ENCODE data around the gene MMS19. TPM values are rescaled to one million over a fixed set of nuclear protein-coding genes. Genes with fewer than 3 reads are reported as not detected.
A peak's percentile ranks its signal among the peaks of the same experiment; 100 is the strongest.
"Not testable (repeated sequence)": the region's sequence is repeated elsewhere in the genome, so short reads cannot be mapped to it uniquely, and the experiment has no call there.

Gene MMS19
- total RNA-seq, 1 donor from 2014 or later = 65.9 TPM

DNA sequence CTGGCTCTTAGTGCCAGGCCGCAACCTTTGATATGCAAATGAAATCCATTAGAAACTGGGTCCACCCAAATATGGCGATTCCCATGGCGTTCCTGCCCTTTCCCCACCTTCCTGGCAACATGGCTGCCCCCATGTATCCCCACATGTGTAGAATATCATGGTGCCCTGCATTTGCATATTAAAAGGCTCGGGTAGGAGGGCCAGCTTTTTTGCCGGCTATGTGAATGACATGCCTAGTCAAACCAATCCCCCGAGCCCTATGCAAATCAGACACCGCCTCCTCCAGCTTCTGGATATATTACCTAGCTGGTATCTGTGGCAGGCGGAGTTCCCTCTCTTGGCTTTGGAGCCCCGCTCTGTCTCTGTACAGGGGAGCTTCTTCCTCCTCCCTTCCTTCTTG lies 18.3 kb downstream of the MMS19 start:
- DNase-seq (ENCODE audit: low spot score) (no peak), ATAC-seq (no peak)
- intact Hi-C loops (cut with DNase I) = no loop called here

DNA sequence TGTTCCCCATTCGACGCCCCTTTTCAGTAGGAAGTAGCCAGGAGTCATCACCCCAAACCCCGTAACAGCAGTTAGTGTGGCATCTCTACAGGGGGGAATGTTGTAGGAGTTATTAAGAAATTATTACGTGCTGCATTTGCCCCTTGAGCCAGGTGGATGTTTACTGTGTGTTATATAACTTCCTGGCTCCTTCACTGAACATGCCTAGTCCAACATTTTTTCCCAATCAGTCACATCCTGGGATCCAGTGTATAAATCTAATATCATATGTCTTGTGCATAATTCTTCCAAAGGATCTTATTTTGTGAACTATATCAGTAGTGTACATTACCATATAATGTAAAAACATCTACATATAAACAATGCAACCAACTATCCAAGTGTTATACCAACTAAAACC lies 18.8 kb downstream of the MMS19 start:
- ATAC-seq; intact Hi-C loops (cut with DNase I): not testable (repeated sequence)

DNA sequence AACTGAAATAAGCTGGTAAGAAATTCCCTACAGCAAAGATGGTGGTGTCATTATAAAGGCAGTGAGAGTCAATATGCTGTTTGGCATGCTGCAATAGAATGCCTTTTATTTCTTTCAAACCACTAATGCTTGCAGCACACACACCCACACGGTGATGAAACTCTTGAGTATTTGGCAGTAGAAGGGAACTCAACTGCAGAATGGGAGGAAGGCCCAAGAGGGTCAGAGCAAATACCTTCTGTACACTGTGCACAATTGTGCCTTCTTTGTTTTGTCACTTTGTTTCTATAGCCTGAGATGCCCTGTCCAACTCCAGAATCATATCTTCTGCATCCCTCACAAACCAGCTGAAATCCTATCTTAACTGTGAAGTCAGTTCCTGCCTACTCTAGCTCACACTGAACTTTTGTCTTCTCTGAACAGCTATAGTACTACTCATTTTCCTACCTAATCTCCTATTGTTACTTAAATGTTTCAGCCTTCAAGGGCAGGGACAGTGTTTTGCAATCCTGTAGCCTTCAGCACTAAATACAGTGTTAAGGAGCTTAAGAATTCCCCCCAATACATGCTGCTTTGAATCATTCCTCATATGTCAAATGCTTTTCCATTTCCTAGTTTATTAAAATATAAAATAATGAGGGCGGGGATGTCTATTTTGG lies 22.2 kb downstream of the MMS19 start:
- DNase-seq (ENCODE audit: low spot score) = peak; percentile 42
- peak; percentile 82 for ATAC-seq
- intact Hi-C loops (cut with DNase I) = no loop called here

More for the DNA sequence above, 18.8 kb downstream of the MMS19 start:
- not testable (repeated sequence) for DNase-seq (ENCODE audit: low spot score)

DNA sequence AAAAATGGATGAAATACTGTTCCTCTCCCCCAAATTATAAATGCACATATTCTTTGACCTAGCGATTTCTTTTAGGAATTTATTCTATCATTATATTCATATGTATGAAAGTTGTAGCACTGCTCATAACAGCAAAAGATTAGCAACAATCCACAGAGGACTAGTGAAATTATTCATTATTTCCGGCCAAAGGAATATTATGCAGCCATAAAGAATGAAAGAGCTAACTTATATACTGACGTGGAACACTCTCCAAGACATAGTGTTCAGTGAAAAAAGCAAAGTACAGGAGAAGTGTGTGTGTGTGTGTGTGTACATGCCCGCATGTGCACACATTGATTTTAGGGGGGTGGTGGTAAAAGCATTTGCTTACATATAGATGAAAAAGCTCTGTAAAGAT lies 23.3 kb downstream of the MMS19 start:
- no peak for DNase-seq (ENCODE audit: low spot score)
- no peak for ATAC-seq
- intact Hi-C loops (cut with DNase I) = no loop called here

- intact Hi-C loops (cut with DNase I); ATAC-seq; DNase-seq (ENCODE audit: low spot score): not testable (repeated sequence)
Observed at GRCh38 chr10:97468781-97469180, 29.4 kb downstream of the MMS19 start.

DNA sequence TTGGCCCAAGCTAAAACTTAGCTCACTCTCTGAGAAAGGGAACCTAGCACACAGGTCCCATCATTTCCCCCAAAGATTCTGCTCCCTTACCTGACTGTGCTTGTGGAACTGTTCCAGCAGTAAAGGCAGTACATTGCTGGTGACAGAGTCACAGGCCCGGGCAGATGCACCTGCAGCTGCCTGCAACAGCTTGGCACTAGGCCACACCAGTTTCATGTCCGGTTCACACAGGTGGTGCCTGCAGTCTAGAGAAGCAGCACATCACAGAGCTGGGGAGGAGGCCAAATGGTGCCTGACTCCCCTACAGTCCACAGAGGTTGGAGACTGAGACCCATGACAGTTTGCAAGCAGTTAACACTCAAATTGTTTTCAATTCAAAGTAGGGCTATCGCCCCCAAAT lies 30.1 kb downstream of the MMS19 start:
- ATAC-seq (no peak), DNase-seq (ENCODE audit: low spot score) (no peak)
- intact Hi-C loops (cut with DNase I) = no loop called here

DNA sequence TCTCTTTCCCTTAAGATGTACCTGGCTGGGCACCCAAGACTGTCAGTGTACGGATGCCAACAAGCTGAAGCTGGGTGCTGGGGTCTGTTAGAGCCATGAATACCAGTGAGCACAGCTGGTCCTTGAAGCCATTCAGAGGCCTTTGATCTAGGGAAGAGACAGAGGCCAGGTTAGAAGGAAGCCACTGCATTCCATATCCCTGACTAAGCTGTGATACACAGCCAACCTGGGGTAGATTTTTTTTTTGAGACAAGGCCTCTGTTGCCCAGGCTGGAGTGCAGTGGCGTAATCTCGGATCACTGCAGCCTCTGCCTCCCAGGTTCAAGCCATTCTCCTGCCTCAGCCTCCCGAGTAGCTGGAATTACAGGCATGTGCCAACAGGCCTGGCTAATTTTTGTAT lies 31.5 kb downstream of the MMS19 start:
- no peak for DNase-seq (ENCODE audit: low spot score)

DNA sequence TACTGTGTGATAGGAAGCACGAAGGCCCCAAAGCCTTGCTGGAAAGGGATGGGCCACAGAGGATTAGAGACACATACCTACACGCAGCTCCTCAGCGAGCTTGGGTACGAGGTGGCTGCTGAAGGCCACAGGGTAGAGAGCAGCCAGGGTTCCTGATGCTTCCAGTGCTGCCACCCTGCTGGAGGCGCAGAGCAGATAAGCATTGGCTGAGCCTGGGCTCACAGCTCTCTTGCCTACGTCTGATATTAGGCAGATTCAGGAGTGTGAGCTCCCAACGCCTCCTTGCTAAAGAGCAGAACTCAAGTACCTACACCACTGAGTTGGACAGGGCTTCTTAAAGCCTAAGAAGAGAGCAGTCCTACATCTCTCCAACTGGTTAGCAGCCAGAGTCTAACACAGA lies 32.2 kb downstream of the MMS19 start:
- ATAC-seq (no peak), DNase-seq (ENCODE audit: low spot score) (no peak)
- intact Hi-C loops (cut with DNase I) = no loop called here

More for the DNA sequence above, 31.5 kb downstream of the MMS19 start:
- no peak for ATAC-seq
- intact Hi-C loops (cut with DNase I) = no loop called here

GRCh38 chr10:97464226-97464625 lies 34.0 kb downstream of the MMS19 start:
- DNase-seq (ENCODE audit: low spot score) (peak; percentile 17), ATAC-seq (no peak)
- intact Hi-C loops (cut with DNase I) = loop anchor here (5.0 kb wide), 1 partner anchor 88 kb away; no protein-coding TSS in a partner anchor

GRCh38 chr10:97463363-97464132 lies 34.7 kb downstream of the MMS19 start:
- ATAC-seq (peak; percentile 85), DNase-seq (ENCODE audit: low spot score) (peak; percentile 42)
- intact Hi-C loops (cut with DNase I) = loop anchor here (5.0 kb wide), 1 partner anchor 89 kb away; no protein-coding TSS in a partner anchor

DNA sequence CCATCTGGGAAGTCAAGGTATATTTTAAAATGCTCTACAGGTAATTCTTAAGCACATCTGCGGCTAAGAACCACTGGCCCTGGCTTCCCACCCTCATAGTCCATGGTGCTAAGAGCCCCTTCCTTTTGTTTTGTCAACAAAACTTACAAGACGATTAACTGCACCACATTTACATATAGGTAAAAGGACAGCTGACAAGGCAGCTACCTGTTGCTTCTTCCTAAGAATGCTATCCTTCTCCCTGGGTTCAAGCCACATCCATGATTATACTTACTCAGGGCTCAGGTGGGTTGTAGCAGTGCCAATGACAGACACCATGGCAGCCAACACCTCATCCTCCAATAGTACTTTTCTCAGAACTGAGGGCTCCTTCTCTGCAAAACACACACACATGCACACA lies 35.9 kb downstream of the MMS19 start:
- no peak for DNase-seq (ENCODE audit: low spot score)
- ATAC-seq = no peak
- intact Hi-C loops (cut with DNase I) = loop anchor here (5.0 kb wide), 1 partner anchor 90 kb away; no protein-coding TSS in a partner anchor

DNA sequence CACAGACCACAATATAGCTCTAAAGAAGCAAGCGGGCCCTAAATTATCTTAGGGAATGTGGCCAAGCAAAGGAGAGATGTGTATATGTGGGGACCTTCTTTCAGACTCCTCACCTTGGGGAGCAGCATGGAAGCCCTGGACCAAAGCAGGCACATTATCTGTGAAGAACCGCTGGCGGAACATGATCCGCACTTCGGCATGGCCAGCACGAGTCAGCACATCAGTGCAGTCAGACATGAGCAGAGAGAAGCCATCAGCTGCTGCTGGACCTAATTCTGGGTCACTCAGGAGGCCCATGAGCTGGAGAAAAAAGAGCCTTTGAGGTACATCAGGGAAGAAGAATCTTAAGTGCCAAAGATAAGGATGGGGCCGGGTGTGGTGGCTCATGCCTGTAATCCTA lies 38.3 kb downstream of the MMS19 start:
- no peak for ATAC-seq
- peak; percentile 51 for DNase-seq (ENCODE audit: low spot score)
- intact Hi-C loops (cut with DNase I) = loop anchor here (5.0 kb wide), 1 partner anchor 92 kb away; no protein-coding TSS in a partner anchor

GRCh38 chr10:97459111-97459510 lies 39.1 kb downstream of the MMS19 start:
- DNase-seq (ENCODE audit: low spot score) = peak; percentile 21
- intact Hi-C loops (cut with DNase I) = no loop called here
- no peak for ATAC-seq

GRCh38 chr10:97456686-97457065 lies 41.5 kb downstream of the MMS19 start:
- DNase-seq (ENCODE audit: low spot score) = peak; percentile 34
- intact Hi-C loops (cut with DNase I) = no loop called here
- no peak for ATAC-seq

GRCh38 chr10:97456034-97456685 lies 42.1 kb downstream of the MMS19 start:
- intact Hi-C loops (cut with DNase I) = no loop called here
- peak; percentile 33 for ATAC-seq
- peak; percentile 7 for DNase-seq (ENCODE audit: low spot score)

GRCh38 chr10:97454330-97455036 lies 43.7 kb downstream of the MMS19 start:
- intact Hi-C loops (cut with DNase I) = no loop called here
- peak; percentile 54 for ATAC-seq
- peak; percentile 46 for DNase-seq (ENCODE audit: low spot score)

- no peak for DNase-seq (ENCODE audit: low spot score)
- no peak for ATAC-seq
- intact Hi-C loops (cut with DNase I) = no loop called here
Observed at GRCh38 chr10:97452352-97452751, 45.9 kb downstream of the MMS19 start.

GRCh38 chr10:97451605-97452004 lies 46.6 kb downstream of the MMS19 start:
- peak; percentile 46 for DNase-seq (ENCODE audit: low spot score)
- intact Hi-C loops (cut with DNase I) = no loop called here
- ATAC-seq = no peak

DNA sequence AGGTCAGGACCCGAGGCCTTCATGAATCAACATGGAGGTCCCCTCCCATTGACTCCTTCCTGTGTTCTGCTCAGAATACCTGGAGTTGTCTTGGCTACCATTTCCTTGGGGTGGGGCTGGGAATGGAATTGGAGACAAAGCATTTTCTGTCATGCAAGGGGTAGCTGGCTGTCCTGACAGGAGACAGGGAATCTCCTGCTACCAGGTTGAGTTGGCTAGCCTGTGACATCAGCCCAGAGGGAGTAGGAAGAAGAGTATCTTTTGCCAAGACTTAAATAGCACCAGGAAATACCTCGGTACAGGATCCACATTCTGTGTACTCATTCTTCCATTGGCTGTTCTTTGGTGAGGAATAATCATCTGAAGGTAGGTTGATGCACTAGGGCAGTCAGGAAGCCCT lies 47.4 kb downstream of the MMS19 start:
- no peak for ATAC-seq
- DNase-seq (ENCODE audit: low spot score) = no peak
- intact Hi-C loops (cut with DNase I) = no loop called here

Measured in sciatic nerve (tissue), 2 donors.